Mesothelial cell of epicardium (in vitro differentiated cells): ENCODE results near the gene EDC3. TPM values are rescaled to one million over a fixed set of nuclear protein-coding genes. Genes with fewer than 3 reads are reported as not detected.

ENCODE experiments used
- DNase-seq, 2 experiments: peaks; one replicate each; pipeline ENCODE4 v3.0.0; 2021; ENCODE audit warnings: low spot score in 2 of 2; ENCODE audit not compliant: unreplicated experiment in 2 of 2
- H3K27ac Mint-ChIP-seq: 2 replicates; pipeline ENCODE4 v1.8.0; 2021; ENCODE audit warnings: mixed read lengths
- H3K27me3 Mint-ChIP-seq: 2 replicates; pipeline ENCODE4 v1.8.0; 2021; ENCODE audit warnings: low read depth, mixed read lengths
- H3K36me3 Mint-ChIP-seq: 2 replicates; pipeline ENCODE4 v1.8.0; 2021; ENCODE audit warnings: mixed read lengths
- H3K4me1 Mint-ChIP-seq: 2 replicates; pipeline ENCODE4 v1.8.0; 2021; ENCODE audit warnings: mixed read lengths
- H3K4me3 Mint-ChIP-seq: 2 replicates; pipeline ENCODE4 v1.8.0; 2021; ENCODE audit warnings: mild to moderate bottlenecking, moderate library complexity, mixed read lengths
- H3K9me3 Mint-ChIP-seq: 2 replicates; pipeline ENCODE4 v1.8.0; 2021; ENCODE audit warnings: mixed read lengths
- CTCF ChIP-seq: fragments of 200-600 bp; sonication (generic); IDR thresholded peaks from one replicate; pipeline ENCODE4 v1.5.0; 2021; ENCODE audit warnings: antibody characterized with exemption; ENCODE audit not compliant: unreplicated experiment
- total RNA-seq: library from RNA; stranded (reverse); gene quantifications from 3 replicates; pipeline ENCODE4 v1.2.1, GENCODE V29; 2021

The EDC3 gene
- total RNA-seq, 1 donor from 2014 or later = 69.5 TPM

GRCh38 chr15:74725225-74725774 is 29.5 kb upstream of the EDC3 start, which contains the start of gene CYP1A1:
CYP1A1 (minus strand) TSS chr15:74725528; CDS start chr15:74723097, 2,431 bp downstream.
- Mint-ChIP-seq H3K4me1 (peaks cover 4% of the 10 kb centered on the region), H3K27me3 (peaks cover 71% of the 10 kb centered on the region), H3K36me3 (no peaks in the 10 kb centered on the region), H3K9me3 (no peaks in the 10 kb centered on the region), H3K4me3 (peak within 1 kb of the TSS; percentile 64), H3K27ac (no peak within 1 kb of the TSS)
- no peak for TF ChIP-seq CTCF
- DNase-seq = no peak

DNA sequence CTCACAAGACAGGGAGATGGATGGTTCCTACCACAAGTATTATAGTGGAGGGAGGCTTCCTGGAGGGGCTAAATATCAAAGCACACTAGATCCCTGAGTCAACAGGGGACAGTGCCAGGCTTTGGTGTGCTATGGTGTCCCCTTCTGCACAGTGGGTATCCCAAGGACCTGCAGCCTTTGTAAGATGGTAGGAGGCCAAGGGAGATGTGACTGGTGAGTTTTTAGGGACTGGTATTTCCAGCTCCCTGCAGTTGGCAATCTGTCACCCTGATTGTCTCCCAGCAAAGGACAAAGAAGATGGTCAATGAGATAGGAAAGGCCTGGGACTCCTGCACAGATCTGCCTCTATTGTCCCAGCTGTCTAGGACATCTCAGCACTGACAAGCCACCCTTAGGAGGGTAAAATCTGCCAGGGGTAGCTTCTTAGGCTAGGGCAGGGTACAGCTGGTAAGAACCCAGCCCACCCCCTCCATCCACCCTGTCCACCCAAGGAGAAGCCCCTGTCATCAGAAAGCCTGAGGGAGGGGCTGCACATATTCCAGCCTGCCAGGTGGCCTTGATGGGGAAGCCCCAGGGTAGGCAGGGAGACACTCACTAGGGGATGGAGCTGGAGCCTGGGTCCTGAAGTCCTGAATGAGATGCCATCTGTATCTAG is 28.9 kb upstream of the EDC3 start:
- no peak for TF ChIP-seq CTCF
- H3K4me3 Mint-ChIP-seq = peak overlapping the region; percentile 64
- no peak overlapping the region for H3K27ac Mint-ChIP-seq
- peaks cover 4% of the 10 kb centered on the region for H3K4me1 Mint-ChIP-seq
- DNase-seq = no peak
- peaks cover 66% of the 10 kb centered on the region for H3K27me3 Mint-ChIP-seq
- no peaks in the 10 kb centered on the region for H3K9me3 Mint-ChIP-seq
- H3K36me3 Mint-ChIP-seq = no peaks in the 10 kb centered on the region

GRCh38 chr15:74723754-74724334 is 28.0 kb upstream of the EDC3 start:
- H3K36me3 Mint-ChIP-seq = no peaks in the 10 kb centered on the region
- peaks cover 68% of the 10 kb centered on the region for H3K27me3 Mint-ChIP-seq
- DNase-seq = no peak
- no peak overlapping the region for H3K4me3 Mint-ChIP-seq
- no peak overlapping the region for H3K27ac Mint-ChIP-seq
- no peaks in the 10 kb centered on the region for H3K9me3 Mint-ChIP-seq
- H3K4me1 Mint-ChIP-seq = peaks cover 4% of the 10 kb centered on the region
- no peak for TF ChIP-seq CTCF

DNA sequence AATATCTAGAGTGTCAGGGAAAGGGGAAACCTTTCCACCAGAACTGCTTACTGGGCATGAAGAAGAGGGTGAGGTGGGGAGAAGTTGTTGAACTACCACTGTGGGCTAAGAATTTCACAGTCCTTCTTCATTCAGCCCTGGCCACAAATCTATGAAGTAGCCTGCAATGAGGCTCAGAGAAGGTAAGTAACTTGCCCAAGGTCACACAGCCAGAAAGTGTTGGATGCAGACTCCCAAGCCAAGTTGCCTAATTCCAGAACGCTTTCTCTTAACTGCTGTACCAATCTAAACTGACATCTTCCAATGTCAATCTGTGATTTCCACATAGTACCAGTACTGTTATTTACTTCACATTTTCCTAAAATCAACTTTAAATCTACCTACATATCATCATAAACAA is 27.4 kb upstream of the EDC3 start:
- no peak for TF ChIP-seq CTCF
- no peaks in the 10 kb centered on the region for H3K9me3 Mint-ChIP-seq
- DNase-seq = no peak
- peaks cover 70% of the 10 kb centered on the region for H3K27me3 Mint-ChIP-seq
- no peak overlapping the region for H3K4me3 Mint-ChIP-seq
- no peak overlapping the region for H3K27ac Mint-ChIP-seq
- peaks cover 4% of the 10 kb centered on the region for H3K4me1 Mint-ChIP-seq
- H3K36me3 Mint-ChIP-seq = no peaks in the 10 kb centered on the region

GRCh38 chr15:74722591-74722990 is 26.8 kb upstream of the EDC3 start:
- no peaks in the 10 kb centered on the region for H3K36me3 Mint-ChIP-seq
- H3K27me3 Mint-ChIP-seq = peaks cover 69% of the 10 kb centered on the region
- H3K4me1 Mint-ChIP-seq = peaks cover 4% of the 10 kb centered on the region
- DNase-seq = no peak
- no peaks in the 10 kb centered on the region for H3K9me3 Mint-ChIP-seq
- no peak overlapping the region for H3K4me3 Mint-ChIP-seq
- H3K27ac Mint-ChIP-seq = no peak overlapping the region
- TF ChIP-seq CTCF = no peak
